SK-N-DZ (cell line): ENCODE measurements around the gene HNRNPC.
"Not testable (repeated sequence)": the region's sequence is repeated elsewhere in the genome, so short reads cannot be mapped to it uniquely, and the experiment has no call there.

Experiments
- DNase-seq: peaks from one replicate; pipeline ENCODE4 v3.0.0-alpha.2; 2015; ENCODE audit warnings: low spot score

Gene HNRNPC

DNA sequence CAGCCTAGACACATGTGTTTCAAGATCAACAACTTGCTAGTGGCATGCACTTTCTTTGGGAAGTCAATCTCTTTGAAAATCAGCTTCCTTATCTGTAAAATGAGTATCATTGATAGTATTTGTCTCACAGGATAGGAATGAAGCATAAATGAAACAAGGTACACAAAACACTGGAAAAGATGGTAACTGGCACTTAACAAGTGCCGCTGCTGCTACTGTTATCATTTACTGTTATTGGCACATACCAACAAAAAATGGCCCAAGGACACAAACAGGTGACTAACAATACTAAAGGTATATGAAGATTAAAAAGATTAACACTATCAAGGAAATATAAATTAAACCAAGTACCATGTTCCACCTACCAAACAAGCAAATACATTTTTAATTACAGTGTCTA, 20.9 kb downstream of the HNRNPC start:
- no peak for DNase-seq

DNA sequence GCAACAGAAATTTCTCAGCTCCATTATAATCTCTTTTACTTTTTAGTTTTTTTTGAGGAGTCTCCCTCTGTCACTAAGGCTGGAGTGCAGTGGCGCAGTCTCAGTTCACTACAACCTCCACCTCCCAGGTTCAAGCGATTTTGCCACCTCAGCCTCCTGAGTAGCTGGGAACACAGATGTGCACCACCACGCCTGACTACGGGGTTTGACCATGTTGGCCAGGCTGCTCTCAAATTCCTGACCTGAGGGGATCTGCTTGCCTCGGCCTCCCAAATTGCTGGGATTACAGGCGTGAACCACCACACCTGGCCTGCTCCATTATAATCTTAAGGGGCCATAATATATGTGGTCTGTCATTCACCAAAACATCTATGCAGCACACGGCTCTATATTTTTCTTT, 23.4 kb downstream of the HNRNPC start:
- DNase-seq: no peak

GRCh38 chr14:21244544-21244943, 24.7 kb downstream of the HNRNPC start:
- DNase-seq: no peak

DNA sequence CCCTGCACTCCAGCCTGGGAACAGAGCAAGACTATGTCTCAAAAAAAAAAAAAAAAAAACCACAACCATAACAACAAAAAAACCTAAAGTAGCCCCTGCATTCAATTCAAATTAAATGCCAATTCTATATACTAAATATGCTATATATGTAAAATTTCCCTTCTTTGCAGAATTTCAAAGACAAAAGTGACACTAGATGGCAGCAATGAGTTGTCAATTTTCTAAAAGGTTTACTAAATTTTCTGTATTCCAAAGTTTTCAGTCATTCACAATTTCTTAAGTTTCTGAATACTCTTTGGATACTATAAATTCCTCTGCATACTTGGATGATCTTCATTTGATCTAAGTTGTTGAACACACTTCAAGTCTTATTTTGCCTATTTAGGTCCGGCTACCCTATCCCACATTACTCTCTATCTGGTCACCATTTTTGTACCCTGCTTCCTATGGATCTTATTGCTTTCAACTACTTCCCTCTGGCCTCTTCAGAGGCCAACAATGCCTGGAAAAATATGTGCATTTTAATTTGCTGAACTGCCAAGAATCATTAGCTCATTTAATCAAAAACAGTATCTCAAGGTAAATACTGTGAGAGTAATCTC, 27.9 kb downstream of the HNRNPC start:
- DNase-seq: no peak

- DNase-seq: no peak
Measured at GRCh38 chr14:21240417-21240816, 28.8 kb downstream of the HNRNPC start.

DNA sequence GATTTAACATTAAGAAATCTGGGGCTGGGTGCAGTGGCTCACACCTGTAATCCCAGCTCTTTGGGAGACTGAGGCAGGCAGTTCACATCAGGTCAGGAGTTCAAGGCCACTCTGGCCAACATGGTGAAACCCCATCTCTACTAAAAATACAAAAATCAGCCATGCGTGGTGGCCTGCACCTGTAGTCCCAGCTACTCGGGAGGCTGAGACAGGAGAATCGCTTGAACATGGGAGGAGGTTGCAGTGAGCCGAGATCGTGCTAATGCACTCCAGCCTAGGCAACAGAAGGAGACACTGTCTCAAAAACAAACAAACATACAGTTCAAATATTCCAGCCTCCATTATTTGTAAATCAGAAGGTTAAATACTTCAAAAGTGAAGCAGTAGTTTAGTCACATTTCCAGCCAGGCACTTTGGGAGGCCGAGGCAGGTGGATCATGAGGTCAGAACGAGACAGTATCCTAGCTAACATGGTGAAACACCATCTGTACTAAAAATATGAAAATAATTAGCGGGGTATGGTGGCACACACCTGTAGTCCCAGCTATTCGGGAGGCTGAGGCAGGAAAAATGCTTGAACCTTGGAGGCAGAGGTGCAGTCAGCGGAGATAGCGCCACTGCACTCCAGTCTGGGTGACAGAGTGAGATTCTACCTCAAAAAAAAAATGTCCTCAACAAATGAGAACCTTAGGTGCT, 30.3 kb downstream of the HNRNPC start:
- DNase-seq: no peak

GRCh38 chr14:21236948-21237797, 32.1 kb downstream of the HNRNPC start:
- no peak for DNase-seq

DNA sequence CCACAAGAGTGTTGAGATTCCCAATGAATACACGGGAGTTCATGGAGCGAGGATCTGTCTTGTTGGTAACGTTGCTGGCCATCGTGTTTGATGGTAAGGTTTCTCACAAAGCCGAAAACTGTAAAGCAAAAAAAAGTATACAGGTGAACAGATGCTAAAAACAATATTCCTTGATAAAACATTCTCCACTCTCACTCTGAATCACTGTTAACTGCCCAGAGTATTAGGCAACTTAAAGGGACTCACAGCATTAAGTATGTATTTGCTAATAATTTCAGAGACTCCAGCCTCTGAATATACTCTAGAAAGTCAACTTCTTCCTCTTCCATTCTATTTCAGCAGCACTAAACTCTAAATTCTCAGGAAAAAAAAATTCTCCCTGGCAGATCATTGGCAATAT, 35.1 kb downstream of the HNRNPC start:
- DNase-seq: no peak

DNA sequence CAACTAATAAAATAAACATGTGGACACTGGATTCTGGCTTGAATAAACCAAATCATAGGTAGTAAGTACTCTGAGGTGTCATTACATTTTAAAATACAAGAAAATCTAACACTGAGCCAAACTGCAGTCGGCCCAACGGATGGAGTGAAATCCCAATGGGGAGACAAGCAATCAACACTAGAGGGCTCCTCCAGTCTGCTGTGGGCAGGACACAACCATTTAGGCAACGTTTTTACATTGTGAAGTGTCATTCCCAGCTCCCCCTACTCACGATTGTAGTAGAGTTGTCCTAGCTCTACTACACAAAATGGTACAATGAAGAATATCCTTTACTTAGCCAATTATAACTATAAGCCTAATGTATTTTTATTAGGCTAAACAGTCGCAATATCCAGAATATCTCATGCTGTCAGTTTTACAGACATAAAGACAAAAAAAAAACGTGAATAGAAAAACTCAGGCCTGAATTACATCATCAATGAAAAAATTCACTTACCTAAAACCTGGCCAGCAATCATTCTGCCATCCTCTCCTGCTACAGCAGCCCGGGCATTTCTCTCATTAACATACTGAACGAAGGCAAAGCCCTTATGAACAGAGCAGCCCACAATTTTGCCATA, 35.7 kb downstream of the HNRNPC start:
- DNase-seq: no peak

DNA sequence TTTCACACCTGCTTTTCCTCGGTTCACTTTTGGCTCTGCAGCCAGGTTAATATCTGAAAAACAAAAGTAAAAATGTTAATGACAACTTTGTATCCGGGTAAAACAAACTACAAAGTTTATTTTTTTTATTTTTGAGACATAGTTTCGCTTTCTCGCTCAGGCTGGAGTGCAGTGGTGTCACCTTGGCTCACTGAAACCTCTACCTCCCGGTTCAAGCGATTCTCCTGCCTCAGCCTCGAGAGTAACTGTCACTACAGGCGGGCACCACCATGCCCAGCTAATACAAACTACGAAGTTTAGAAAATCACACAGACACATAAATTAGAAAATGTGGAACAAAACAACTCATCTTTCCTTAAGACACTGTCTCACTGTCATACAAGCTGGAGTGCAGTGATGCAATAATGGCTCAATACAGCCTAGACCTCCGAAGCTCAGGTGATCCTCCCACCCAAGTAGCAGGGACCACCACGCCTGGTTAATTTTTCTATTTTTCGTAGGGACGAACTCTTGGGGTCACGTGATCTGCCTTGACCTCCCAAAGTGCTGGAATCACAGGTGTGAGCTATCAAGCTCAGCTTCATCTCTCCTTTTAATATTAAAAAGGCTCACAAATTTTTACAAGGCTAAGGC, 38.1 kb downstream of the HNRNPC start:
- DNase-seq: no peak

GRCh38 chr14:21229821-21230220, 39.4 kb downstream of the HNRNPC start:
- DNase-seq: no peak

GRCh38 chr14:21227981-21228380, 41.3 kb downstream of the HNRNPC start:
- DNase-seq: no peak

- DNase-seq: no peak
Measured at GRCh38 chr14:21227150-21227549, 42.1 kb downstream of the HNRNPC start.

DNA sequence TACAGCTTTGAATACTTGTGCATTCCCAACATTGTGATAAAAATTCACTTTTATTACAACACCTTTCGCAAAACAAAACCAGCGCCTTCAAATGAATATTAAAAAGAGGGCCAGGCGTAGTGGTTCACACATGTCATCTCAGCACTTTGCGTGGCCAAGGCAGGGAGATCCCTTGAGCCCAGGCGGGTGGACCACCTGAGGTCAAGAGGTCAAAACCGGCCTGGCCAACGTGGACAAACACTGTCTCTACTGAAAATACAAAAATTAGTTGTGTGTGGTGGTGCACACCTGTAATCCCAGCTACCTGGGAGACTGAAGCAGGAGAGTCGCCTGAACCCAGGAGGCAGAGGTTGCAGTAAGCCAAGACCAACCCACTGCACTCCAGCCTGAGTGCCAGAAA, 42.8 kb downstream of the HNRNPC start:
- DNase-seq: no peak

- DNase-seq: not testable (repeated sequence)
Measured at GRCh38 chr14:21225164-21225563, 44.1 kb downstream of the HNRNPC start.

DNA sequence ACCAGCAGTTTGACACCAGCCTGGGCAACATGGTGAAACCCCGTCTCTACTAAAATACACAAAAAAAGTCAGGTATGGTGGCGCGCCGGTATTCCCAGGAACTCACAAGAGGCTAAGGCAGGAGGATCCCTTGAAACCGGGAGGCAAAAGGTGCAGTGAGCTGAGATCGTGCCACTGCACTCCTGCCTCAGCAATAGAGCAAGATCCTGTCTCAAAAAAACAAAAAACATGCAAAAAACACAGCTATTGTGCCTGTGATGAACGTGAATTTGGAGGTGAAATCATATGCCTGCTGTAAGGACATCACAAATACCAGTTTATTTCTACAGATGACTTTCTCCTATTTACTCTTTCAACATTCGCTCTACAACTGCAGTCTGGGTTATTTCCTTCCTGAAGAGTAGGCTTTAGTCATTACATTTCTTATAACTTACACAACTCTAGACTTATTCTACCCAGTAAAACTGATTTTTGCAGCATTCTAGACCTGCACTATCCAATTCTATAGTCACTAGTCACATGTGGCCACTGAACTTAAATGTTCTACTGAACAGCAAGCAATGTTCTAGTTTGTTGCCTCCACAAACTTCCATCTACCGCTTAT, 48.3 kb downstream of the HNRNPC start:
- DNase-seq: no peak

- DNase-seq: no peak
Measured at GRCh38 chr14:21219561-21220111, 49.6 kb downstream of the HNRNPC start.

- DNase-seq: no peak
Measured at GRCh38 chr14:21219120-21219519, 50.1 kb downstream of the HNRNPC start.

GRCh38 chr14:21215879-21216251, 53.4 kb downstream of the HNRNPC start:
- DNase-seq: no peak

DNA sequence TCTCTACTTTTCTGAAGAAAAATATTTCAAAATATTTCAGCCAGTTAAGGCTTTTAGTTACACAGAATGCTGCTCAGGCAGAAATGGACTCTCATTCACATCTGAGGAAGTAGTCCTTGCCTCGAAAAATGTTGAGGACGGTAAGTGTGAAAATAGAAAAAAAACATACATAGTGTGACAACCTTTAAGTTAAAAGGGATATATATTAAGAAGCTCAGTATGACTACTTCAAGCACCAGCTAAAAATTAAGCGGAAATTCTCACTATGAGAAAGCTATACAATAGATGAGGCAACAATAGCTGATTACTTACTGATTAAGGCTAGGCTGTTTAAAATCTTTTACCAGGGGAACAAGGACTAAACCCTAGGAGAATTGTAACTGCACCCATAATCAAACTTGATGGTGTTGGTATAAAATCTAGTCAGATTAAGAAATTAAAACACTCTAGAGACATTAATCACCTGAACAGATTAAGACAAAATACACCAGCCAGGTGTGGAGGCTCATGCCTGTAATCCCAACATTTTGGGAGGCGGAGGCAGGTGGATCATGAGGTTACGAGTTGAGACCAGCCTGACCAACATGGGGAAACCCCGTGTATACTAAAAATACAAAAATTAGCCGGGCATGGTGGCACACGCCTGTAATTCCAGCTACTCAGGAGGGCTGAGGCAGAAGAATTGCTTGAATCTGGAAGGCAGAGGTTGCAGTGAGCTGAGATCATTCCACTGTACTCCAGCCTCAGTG, 53.9 kb downstream of the HNRNPC start:
- DNase-seq: no peak
